ENCODE results near the gene ZNF525. TPM values are rescaled to one million over a fixed set of nuclear protein-coding genes. Genes with fewer than 3 reads are reported as not detected.

ZNF525 gene
- total and polyA plus RNA-seq, 9 of the 15 experiments (the other 6 are each of a cell fraction or from before 2014, with no cell fraction given), result 1.5 to 12.0 (median 6.7) TPM

DNA sequence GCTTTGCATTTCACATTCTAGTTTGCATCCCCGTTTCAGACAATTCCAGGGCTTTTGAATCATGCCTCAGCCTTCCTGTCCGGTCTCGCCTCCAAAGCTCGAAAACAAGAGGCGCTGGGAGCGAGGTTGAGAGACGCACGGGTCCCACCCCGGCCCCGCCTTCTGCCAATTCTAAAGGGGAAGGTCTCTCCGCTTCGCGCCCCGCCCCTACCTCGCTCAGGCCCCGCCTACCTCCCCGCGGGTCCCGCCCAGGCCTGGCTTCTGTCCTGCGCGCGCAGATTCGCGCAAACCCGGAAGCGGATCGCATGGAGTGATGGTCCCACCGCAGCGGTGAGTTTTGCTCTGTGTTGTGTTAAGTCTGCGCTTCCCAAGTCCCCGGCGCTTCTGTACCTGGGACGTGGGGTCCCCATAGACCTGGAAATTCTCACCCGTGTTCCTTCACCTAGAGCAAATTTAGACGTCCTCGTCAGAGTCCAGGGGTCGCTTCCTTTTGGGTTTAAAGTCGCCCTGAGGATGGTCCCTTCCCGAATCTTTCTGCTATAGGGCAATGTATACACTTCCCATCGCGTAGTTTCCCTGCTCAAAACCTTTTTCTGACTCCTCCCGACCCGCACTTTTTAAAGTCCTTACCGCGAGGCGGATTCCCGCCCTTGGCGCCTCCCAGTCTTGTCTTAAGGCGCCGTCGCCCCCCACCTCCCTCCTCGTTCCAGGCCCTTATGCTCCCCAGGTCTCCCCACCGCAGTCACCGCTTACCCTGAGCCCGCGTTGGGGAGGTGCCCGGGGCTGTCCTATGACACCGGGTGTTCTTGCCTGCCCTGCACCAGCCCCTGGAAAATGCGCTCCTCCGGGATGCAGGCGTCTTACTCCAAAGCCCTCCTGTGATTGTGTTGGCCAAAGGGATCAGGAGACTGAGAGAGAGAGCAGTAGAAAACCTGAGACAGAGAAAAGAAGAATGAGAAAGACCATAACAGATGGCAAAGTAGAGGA is 31.7 kb upstream of the ZNF525 start, which contains the start of gene ZNF845 (continued):
- TF ChIP-seq, protein P1, sequence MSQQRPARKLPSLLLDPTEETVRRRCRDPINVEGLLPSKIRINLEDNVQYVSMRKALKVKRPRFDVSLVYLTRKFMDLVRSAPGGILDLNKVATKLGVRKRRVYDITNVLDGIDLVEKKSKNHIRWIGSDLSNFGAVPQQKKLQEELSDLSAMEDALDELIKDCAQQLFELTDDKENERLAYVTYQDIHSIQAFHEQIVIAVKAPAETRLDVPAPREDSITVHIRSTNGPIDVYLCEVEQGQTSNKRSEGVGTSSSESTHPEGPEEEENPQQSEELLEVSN (IDR thresholded peaks at IDR 0.05; ENCODE audit: borderline replicate concordance in 1 of 2, extremely low read depth in 1 of 2, insufficient read depth in 1 of 2, insufficient read length in 1 of 2, low read depth in 1 of 2, low read length in 1 of 2, poor library complexity in 1 of 2, severe bottlenecking in 1 of 2), result peak; percentile 27 to 72
- TF ChIP-seq POLR2AphosphoS2 (IDR thresholded peaks at IDR 0.05; ENCODE audit: low read length) (no peak), NRF1 (conservative IDR thresholded peaks at IDR 0.05 in 1 of 2, IDR thresholded peaks at IDR 0.05 in 1 of 2) (peak; percentile 93 to 94), ATF1 (CRISPR knock-in tag; IDR thresholded peaks at IDR 0.05) (no peak), ATF1 (tag; IDR thresholded peaks at IDR 0.05) (no peak), SNIP1 (IDR thresholded peaks at IDR 0.05; ENCODE audit: low read depth) (no peak), CREM (IDR thresholded peaks at IDR 0.05; ENCODE audit: low read depth) (no peak), FUS (optimal IDR thresholded peaks at IDR 0.05; ENCODE audit: low read depth, low read length) (no peak), FOXK2 (conservative IDR thresholded peaks at IDR 0.05 in 1 of 2, IDR thresholded peaks at IDR 0.05 in 1 of 2; ENCODE audit: low read depth in 2 of 2) (peak in 1 of 2 experiments; percentile 41; a peak in 1 of 4 replicates), ZBTB8A (IDR thresholded peaks at IDR 0.05; ENCODE audit: partially characterized antibody) (no peak), ZNF274 (IDR thresholded peaks at IDR 0.05; ENCODE audit: borderline replicate concordance, low read depth, low read length) (no peak), NEUROD1 (IDR thresholded peaks at IDR 0.05; ENCODE audit: borderline replicate concordance, low read depth, low read length, partially characterized antibody) (no peak), MECOM (CRISPR knock-in tag; IDR thresholded peaks at IDR 0.05) (no peak)
- TF ChIP-seq, protein P2, sequence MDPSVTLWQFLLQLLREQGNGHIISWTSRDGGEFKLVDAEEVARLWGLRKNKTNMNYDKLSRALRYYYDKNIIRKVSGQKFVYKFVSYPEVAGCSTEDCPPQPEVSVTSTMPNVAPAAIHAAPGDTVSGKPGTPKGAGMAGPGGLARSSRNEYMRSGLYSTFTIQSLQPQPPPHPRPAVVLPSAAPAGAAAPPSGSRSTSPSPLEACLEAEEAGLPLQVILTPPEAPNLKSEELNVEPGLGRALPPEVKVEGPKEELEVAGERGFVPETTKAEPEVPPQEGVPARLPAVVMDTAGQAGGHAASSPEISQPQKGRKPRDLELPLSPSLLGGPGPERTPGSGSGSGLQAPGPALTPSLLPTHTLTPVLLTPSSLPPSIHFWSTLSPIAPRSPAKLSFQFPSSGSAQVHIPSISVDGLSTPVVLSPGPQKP (CRISPR knock-in tag; IDR thresholded peaks at IDR 0.05), result no peak
- TF ChIP-seq, protein P3, sequence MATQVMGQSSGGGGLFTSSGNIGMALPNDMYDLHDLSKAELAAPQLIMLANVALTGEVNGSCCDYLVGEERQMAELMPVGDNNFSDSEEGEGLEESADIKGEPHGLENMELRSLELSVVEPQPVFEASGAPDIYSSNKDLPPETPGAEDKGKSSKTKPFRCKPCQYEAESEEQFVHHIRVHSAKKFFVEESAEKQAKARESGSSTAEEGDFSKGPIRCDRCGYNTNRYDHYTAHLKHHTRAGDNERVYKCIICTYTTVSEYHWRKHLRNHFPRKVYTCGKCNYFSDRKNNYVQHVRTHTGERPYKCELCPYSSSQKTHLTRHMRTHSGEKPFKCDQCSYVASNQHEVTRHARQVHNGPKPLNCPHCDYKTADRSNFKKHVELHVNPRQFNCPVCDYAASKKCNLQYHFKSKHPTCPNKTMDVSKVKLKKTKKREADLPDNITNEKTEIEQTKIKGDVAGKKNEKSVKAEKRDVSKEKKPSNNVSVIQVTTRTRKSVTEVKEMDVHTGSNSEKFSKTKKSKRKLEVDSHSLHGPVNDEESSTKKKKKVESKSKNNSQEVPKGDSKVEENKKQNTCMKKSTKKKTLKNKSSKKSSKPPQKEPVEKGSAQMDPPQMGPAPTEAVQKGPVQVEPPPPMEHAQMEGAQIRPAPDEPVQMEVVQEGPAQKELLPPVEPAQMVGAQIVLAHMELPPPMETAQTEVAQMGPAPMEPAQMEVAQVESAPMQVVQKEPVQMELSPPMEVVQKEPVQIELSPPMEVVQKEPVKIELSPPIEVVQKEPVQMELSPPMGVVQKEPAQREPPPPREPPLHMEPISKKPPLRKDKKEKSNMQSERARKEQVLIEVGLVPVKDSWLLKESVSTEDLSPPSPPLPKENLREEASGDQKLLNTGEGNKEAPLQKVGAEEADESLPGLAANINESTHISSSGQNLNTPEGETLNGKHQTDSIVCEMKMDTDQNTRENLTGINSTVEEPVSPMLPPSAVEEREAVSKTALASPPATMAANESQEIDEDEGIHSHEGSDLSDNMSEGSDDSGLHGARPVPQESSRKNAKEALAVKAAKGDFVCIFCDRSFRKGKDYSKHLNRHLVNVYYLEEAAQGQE (IDR thresholded peaks at IDR 0.05; ENCODE audit: borderline replicate concordance), result no peak
- TF ChIP-seq, protein P3 (CRISPR knock-in tag; IDR thresholded peaks at IDR 0.05; ENCODE audit: low read depth), result no peak

Measured in K562 (cell line).